HepG2 (cell line): ENCODE data around the gene CLASRP. TPM values are rescaled to one million over a fixed set of nuclear protein-coding genes. Genes with fewer than 3 reads are reported as not detected.

Experiments used
- FOXC1 ChIP-seq: sonication (generic); formaldehyde crosslinking; IDR thresholded peaks from 2 replicates; pipeline ENCODE4 v1.8.0; 2022; ENCODE audit warnings: mild to moderate bottlenecking, missing genetic modification reagents, borderline replicate concordance
- JUN ChIP-seq: sonication (generic); formaldehyde crosslinking; IDR thresholded peaks from 2 replicates; pipeline ENCODE4 v1.4.0; 2020; ENCODE audit warnings: mild to moderate bottlenecking, missing genetic modification reagents
- POLR2AphosphoS5 ChIP-seq: IDR thresholded peaks from 2 replicates; pipeline ENCODE4 v1.6.1; 2012; ENCODE audit warnings: low read depth, low read length
- RFXAP ChIP-seq: sonication (generic); formaldehyde crosslinking; IDR thresholded peaks from 2 replicates; pipeline ENCODE4 v1.4.0; 2020; ENCODE audit warnings: missing genetic modification reagents, borderline replicate concordance
- SALL1 ChIP-seq: sonication (generic); formaldehyde crosslinking; IDR thresholded peaks from 2 replicates; pipeline ENCODE4 v1.8.0; 2022; ENCODE audit warnings: mild to moderate bottlenecking, missing genetic modification reagents
- YY1 ChIP-seq: IDR thresholded peaks from 2 replicates; pipeline ENCODE4 v1.6.1; 2011; ENCODE audit warnings: low read length, low read depth, moderate library complexity, mild to moderate bottlenecking; ENCODE audit not compliant: insufficient read depth, insufficient replicate concordance
- ZBTB3 ChIP-seq: sonication (generic); formaldehyde crosslinking; IDR thresholded peaks from 2 replicates; pipeline ENCODE4 v1.4.0; 2020; ENCODE audit warnings: low read depth, mild to moderate bottlenecking, moderate library complexity, missing genetic modification reagents, borderline replicate concordance
- ZNF251 ChIP-seq: sonication (generic); formaldehyde crosslinking; IDR thresholded peaks from 2 replicates; pipeline ENCODE4 v1.9.0; 2021; ENCODE audit warnings: mild to moderate bottlenecking, missing genetic modification reagents
- ZNF431 ChIP-seq: sonication (generic); formaldehyde crosslinking; IDR thresholded peaks from 2 replicates; pipeline ENCODE4 v1.9.0; 2022; ENCODE audit warnings: missing genetic modification reagents, low read depth, mild to moderate bottlenecking, borderline replicate concordance
- ZNF83 ChIP-seq: sonication (generic); formaldehyde crosslinking; IDR thresholded peaks from 2 replicates; pipeline ENCODE4 v1.4.0; 2020; ENCODE audit warnings: missing genetic modification reagents, mild to moderate bottlenecking, borderline replicate concordance
- polyA plus RNA-seq, 8 experiments: library from polyadenylated mRNA; depleted of rRNA in 3 of 8; stranded (reverse) in 7 of 8; unstranded in 1 of 8; fragments of >200 nt; fragmentation: Illumina TruSeq in 4 of 8; extraction: Trizol in 4 of 8; gene quantifications; 2 replicates each; pipeline versions ENCODE4 v1.2.1 to v1.2.3, GENCODE V29; 2011 to 2016; ENCODE audit warnings: low read depth in 4 of 8, missing spikeins in 1 of 8, mixed read lengths in 1 of 8; ENCODE audit not compliant: insufficient read depth in 1 of 8
- total RNA-seq, 5 experiments: library from RNA; depleted of rRNA; stranded (reverse); fragments of >200 nt; fragmentation: Illumina TruSeq; extraction: Trizol; gene quantifications; 2 replicates each; pipeline ENCODE4 v1.2.3, GENCODE V29; 2016; ENCODE audit warnings: low read depth in 1 of 5
- TF ChIP-seq, protein P1 (sequence below): sonication (generic); formaldehyde crosslinking; IDR thresholded peaks from 2 replicates; pipeline ENCODE4 v1.8.0; 2023; ENCODE audit warnings: mild to moderate bottlenecking, missing genetic modification reagents
- TF ChIP-seq, protein P2 (sequence below): sonication (generic); formaldehyde crosslinking; IDR thresholded peaks from 2 replicates; pipeline ENCODE4 v1.5.0; 2020; ENCODE audit warnings: missing genetic modification reagents
- TF ChIP-seq, protein P3 (sequence below): sonication (generic); formaldehyde crosslinking; IDR thresholded peaks from 2 replicates; pipeline ENCODE4 v1.4.0; 2020; ENCODE audit warnings: missing genetic modification reagents, low read depth, mild to moderate bottlenecking, borderline replicate concordance
- TF ChIP-seq, protein P4 (sequence below): sonication (generic); formaldehyde crosslinking; IDR thresholded peaks from 2 replicates; pipeline ENCODE4 v1.9.0; 2021; ENCODE audit warnings: missing genetic modification reagents, borderline replicate concordance

CLASRP gene
- total and polyA plus RNA-seq, 2 of the 13 experiments (the other 11 are each of a cell fraction or from before 2014, with no cell fraction given), result 32.0 to 51.4 TPM

DNA sequence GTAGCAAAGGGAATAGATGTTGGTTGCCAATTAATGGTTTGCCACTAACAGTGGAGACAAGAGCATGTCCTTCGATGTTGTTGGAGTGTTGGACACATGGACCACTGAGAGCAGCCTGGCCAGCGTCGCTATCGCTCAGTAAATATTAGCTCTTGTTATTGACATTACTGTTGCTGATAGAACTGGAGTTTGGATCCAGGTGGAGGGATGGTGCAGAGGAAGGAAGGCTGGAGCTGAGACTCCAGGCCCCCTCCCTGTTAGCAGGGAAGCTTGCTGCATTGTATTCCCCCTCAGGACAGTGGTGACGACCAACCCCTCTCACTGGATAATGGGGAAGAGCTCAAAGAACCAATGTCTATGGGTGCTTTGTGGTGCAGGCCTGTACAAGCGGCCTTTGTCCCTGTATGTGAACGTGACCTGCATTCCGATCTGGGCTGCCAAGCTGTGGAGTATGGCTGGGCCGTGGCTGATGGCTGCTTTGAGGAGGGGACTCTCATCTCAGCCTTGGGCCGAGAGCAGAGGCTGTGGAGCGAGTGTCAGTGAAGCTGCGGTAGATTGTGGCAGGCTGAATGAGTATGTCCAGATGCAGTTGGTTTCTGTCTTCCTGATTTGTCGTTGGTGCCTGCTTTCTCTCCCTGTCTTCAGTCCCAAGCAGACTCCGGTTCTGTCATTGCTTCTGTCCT lies 7.0 kb downstream of the CLASRP start (continued):
- TF ChIP-seq, protein P1, sequence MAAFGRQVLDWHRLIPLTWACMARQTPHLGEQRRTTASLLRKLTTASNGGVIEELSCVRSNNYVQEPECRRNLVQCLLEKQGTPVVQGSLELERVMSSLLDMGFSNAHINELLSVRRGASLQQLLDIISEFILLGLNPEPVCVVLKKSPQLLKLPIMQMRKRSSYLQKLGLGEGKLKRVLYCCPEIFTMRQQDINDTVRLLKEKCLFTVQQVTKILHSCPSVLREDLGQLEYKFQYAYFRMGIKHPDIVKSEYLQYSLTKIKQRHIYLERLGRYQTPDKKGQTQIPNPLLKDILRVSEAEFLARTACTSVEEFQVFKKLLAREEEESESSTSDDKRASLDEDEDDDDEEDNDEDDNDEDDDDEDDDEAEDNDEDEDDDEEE (CRISPR knock-in tag), result no peak
- peak; percentile 82; the same call in 1 of the 2 replicates for TF ChIP-seq RFXAP (CRISPR knock-in tag)
- TF ChIP-seq, protein P2, sequence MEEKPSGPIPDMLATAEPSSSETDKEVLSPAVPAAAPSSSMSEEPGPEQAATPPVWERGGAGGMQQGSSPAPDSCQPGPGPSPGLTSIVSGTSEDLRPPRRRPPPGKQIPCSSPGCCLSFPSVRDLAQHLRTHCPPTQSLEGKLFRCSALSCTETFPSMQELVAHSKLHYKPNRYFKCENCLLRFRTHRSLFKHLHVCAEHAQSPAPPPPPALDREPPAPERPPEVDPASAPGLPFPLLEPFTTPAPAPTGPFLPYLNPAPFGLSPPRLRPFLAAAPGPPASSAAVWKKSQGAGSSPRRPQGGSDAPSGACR (CRISPR knock-in tag), result no peak; the same call in 1 of the 2 replicates
- peak; percentile 40; the same call in 1 of the 2 replicates for TF ChIP-seq POLR2AphosphoS5
- peak; percentile 66 for TF ChIP-seq YY1
- no peak for TF ChIP-seq ZNF251 (CRISPR knock-in tag)
- peak; percentile 87 for TF ChIP-seq ZNF431
- TF ChIP-seq FOXC1, result 0 out of 2 replicates have a peak, but pooled peaks have one; percentile 37
- TF ChIP-seq ZBTB3 (CRISPR knock-in tag), result 0 out of 2 replicates have a peak, but pooled peaks have one; percentile 27
- TF ChIP-seq, protein P3, sequence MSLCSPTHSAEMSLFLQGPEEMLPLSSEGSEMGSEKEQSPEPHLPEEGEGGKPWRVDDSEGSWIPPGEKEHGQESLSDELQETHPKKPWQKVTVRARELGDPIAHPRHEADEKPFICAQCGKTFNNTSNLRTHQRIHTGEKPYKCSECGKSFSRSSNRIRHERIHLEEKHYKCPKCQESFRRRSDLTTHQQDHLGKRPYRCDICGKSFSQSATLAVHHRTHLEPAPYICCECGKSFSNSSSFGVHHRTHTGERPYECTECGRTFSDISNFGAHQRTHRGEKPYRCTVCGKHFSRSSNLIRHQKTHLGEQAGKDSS (CRISPR knock-in tag), result peak; percentile 62; the same call in 1 of the 2 replicates
- TF ChIP-seq, protein P4, sequence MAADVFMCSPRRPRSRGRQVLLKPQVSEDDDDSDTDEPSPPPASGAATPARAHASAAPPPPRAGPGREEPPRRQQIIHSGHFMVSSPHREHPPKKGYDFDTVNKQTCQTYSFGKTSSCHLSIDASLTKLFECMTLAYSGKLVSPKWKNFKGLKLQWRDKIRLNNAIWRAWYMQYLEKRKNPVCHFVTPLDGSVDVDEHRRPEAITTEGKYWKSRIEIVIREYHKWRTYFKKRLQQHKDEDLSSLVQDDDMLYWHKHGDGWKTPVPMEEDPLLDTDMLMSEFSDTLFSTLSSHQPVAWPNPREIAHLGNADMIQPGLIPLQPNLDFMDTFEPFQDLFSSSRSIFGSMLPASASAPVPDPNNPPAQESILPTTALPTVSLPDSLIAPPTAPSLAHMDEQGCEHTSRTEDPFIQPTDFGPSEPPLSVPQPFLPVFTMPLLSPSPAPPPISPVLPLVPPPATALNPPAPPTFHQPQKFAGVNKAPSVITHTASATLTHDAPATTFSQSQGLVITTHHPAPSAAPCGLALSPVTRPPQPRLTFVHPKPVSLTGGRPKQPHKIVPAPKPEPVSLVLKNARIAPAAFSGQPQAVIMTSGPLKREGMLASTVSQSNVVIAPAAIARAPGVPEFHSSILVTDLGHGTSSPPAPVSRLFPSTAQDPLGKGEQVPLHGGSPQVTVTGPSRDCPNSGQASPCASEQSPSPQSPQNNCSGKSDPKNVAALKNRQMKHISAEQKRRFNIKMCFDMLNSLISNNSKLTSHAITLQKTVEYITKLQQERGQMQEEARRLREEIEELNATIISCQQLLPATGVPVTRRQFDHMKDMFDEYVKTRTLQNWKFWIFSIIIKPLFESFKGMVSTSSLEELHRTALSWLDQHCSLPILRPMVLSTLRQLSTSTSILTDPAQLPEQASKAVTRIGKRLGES (CRISPR knock-in tag), result 0 out of 2 replicates have a peak, but pooled peaks have one; percentile 42
- peak; percentile 90 for TF ChIP-seq SALL1 (CRISPR knock-in tag)
- TF ChIP-seq ZNF83 (CRISPR knock-in tag), result 0 out of 2 replicates have a peak, but pooled peaks have one; percentile 22
- 0 out of 2 replicates have a peak, but pooled peaks have one; percentile 25 for TF ChIP-seq JUN (CRISPR knock-in tag)
